B cell (primary cell): Measurements from ENCODE around the gene LYAR.

ENCODE experiments used
- CTCF ChIP-seq: fragments of 200-600 bp; IDR thresholded peaks from one replicate; pipeline ENCODE4 v1.8.0; 2022; ENCODE audit warnings: antibody characterized with exemption, mild to moderate bottlenecking
- EZH2 ChIP-seq: IDR thresholded peaks from 2 replicates; pipeline ENCODE4 v1.6.1; 2012; ENCODE audit warnings: borderline replicate concordance, low read depth, mild to moderate bottlenecking, moderate library complexity, low read length; ENCODE audit not compliant: insufficient read depth, poor library complexity, severe bottlenecking

GRCh38 chr4:4320528-4320927 is 30.6 kb upstream of the LYAR start:
- TF ChIP-seq CTCF (no peak), EZH2 (no peak)
